Liver (tissue), 3 donors: ENCODE measurements around the gene ERC2.

Experiments used
- CTCF ChIP-seq: fragments of 150-350 bp; IDR thresholded peaks from 2 replicates; pipeline ENCODE4 v1.5.1; 2017; ENCODE audit warnings: improper control_type of control experiment, low read depth, low read length; ENCODE audit not compliant: missing input control
- EGR1 ChIP-seq, 2 donors: IDR thresholded peaks; 2 replicates each; pipeline ENCODE4 v1.6.1; 2016 to 2018; ENCODE audit warnings: antibody characterized with exemption in 2 of 2, low read depth in 2 of 2
- JUND ChIP-seq, 2 donors: IDR thresholded peaks; 2 replicates each; pipeline ENCODE4 v1.6.1; 2016; ENCODE audit warnings: antibody characterized with exemption in 2 of 2
- RAD21 ChIP-seq, 2 donors: IDR thresholded peaks; 2 replicates each; pipeline ENCODE4 v1.6.1; 2016; ENCODE audit warnings: antibody characterized with exemption in 2 of 2, mild to moderate bottlenecking in 2 of 2
- RXRA ChIP-seq, 2 donors: IDR thresholded peaks; 2 replicates each; pipeline ENCODE4 v1.6.1; 2017 to 2018; ENCODE audit warnings: antibody characterized with exemption in 2 of 2, mild to moderate bottlenecking in 1 of 2
- SP1 ChIP-seq: IDR thresholded peaks from 2 replicates; pipeline ENCODE4 v1.6.1; 2018; ENCODE audit warnings: antibody characterized with exemption, mild to moderate bottlenecking
- YY1 ChIP-seq: IDR thresholded peaks from 2 replicates; pipeline ENCODE4 v1.6.1; 2016; ENCODE audit warnings: antibody characterized with exemption, mild to moderate bottlenecking
- ZBTB33 ChIP-seq: IDR thresholded peaks from 2 replicates; pipeline ENCODE4 v1.6.1; 2016; ENCODE audit warnings: antibody characterized with exemption
- TF ChIP-seq, protein P1 (sequence below): IDR thresholded peaks from 2 replicates; pipeline ENCODE4 v1.6.1; 2016; ENCODE audit warnings: antibody characterized with exemption
- TF ChIP-seq, protein P2 (sequence below): IDR thresholded peaks from 2 replicates; pipeline ENCODE4 v1.6.1; 2016; ENCODE audit warnings: antibody characterized with exemption
- TF ChIP-seq, protein P3 (sequence below): IDR thresholded peaks from 2 replicates; pipeline ENCODE4 v1.6.1; 2016; ENCODE audit warnings: antibody characterized with exemption, mild to moderate bottlenecking
- donor health status: healthy.
- donor health status: healthy.

- TF ChIP-seq CTCF (no peak), JUND (IDR thresholded peaks at IDR 0.05) (no peak), RAD21 (IDR thresholded peaks at IDR 0.05) (no peak), EGR1 (IDR thresholded peaks at IDR 0.05; ENCODE audit: low read depth in 2 of 2) (no peak), ZBTB33 (no peak), YY1 (no peak), SP1 (no peak), RXRA (IDR thresholded peaks at IDR 0.05) (no peak)
- TF ChIP-seq, protein P1, sequence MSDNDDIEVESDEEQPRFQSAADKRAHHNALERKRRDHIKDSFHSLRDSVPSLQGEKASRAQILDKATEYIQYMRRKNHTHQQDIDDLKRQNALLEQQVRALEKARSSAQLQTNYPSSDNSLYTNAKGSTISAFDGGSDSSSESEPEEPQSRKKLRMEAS, result no peak
- TF ChIP-seq, protein P2, sequence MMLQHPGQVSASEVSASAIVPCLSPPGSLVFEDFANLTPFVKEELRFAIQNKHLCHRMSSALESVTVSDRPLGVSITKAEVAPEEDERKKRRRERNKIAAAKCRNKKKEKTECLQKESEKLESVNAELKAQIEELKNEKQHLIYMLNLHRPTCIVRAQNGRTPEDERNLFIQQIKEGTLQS, result no peak
- TF ChIP-seq, protein P3, sequence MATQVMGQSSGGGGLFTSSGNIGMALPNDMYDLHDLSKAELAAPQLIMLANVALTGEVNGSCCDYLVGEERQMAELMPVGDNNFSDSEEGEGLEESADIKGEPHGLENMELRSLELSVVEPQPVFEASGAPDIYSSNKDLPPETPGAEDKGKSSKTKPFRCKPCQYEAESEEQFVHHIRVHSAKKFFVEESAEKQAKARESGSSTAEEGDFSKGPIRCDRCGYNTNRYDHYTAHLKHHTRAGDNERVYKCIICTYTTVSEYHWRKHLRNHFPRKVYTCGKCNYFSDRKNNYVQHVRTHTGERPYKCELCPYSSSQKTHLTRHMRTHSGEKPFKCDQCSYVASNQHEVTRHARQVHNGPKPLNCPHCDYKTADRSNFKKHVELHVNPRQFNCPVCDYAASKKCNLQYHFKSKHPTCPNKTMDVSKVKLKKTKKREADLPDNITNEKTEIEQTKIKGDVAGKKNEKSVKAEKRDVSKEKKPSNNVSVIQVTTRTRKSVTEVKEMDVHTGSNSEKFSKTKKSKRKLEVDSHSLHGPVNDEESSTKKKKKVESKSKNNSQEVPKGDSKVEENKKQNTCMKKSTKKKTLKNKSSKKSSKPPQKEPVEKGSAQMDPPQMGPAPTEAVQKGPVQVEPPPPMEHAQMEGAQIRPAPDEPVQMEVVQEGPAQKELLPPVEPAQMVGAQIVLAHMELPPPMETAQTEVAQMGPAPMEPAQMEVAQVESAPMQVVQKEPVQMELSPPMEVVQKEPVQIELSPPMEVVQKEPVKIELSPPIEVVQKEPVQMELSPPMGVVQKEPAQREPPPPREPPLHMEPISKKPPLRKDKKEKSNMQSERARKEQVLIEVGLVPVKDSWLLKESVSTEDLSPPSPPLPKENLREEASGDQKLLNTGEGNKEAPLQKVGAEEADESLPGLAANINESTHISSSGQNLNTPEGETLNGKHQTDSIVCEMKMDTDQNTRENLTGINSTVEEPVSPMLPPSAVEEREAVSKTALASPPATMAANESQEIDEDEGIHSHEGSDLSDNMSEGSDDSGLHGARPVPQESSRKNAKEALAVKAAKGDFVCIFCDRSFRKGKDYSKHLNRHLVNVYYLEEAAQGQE, result no peak
These were observed 857.1 kb downstream of the ERC2 start for GRCh38 chr3:55611121-55611520.
